OCI-LY1 (cell line): Measurements from ENCODE around the gene ITPKC.

Experiments used
- H2AFZ ChIP-seq: fragments of 200-600 bp; sonication (generic), shearing (Covaris generic); 2 replicates; pipeline ENCODE4 v1.6.0; 2014; ENCODE audit warnings: antibody characterized with exemption, mild to moderate bottlenecking, low read length
- H3F3A ChIP-seq: fragments of 200-600 bp; sonication (generic), shearing (Covaris generic); 2 replicates; pipeline ENCODE4 v1.6.0; 2014; ENCODE audit warnings: mild to moderate bottlenecking, antibody characterized with exemption, low read length, moderate library complexity; ENCODE audit not compliant: insufficient read depth
- H3K27ac ChIP-seq: fragments of 200-600 bp; sonication (generic); 2 replicates; pipeline ENCODE4 v1.5.1; 2014; ENCODE audit warnings: low read length, mixed run types, mild to moderate bottlenecking, low read depth; ENCODE audit not compliant: poor library complexity, severe bottlenecking
- H3K27me3 ChIP-seq: fragments of 200-600 bp; sonication (generic); 2 replicates; pipeline ENCODE4 v1.6.0; 2014; ENCODE audit warnings: antibody characterized with exemption, mild to moderate bottlenecking, low read length, moderate library complexity; ENCODE audit not compliant: insufficient read depth
- H3K36me3 ChIP-seq: fragments of 200-600 bp; sonication (generic); 2 replicates; pipeline ENCODE4 v1.6.1; 2014; ENCODE audit warnings: mild to moderate bottlenecking, antibody characterized with exemption, low read length, moderate library complexity, mixed read lengths; ENCODE audit not compliant: insufficient read depth
- H3K4me1 ChIP-seq: fragments of 200-600 bp; sonication (generic); 2 replicates; pipeline ENCODE4 v1.5.1; 2014; ENCODE audit warnings: mild to moderate bottlenecking, low read length, moderate library complexity; ENCODE audit not compliant: insufficient read depth, severe bottlenecking
- H3K4me2 ChIP-seq: fragments of 200-600 bp; sonication (generic), shearing (Covaris generic); 2 replicates; pipeline ENCODE4 v1.6.1; 2014; ENCODE audit warnings: low read length
- H3K4me3 ChIP-seq: fragments of 200-600 bp; sonication (generic); 2 replicates; pipeline ENCODE4 v1.5.1; 2014; ENCODE audit warnings: low read length, low read depth, mild to moderate bottlenecking, mixed read lengths; ENCODE audit not compliant: poor library complexity, severe bottlenecking
- H3K79me2 ChIP-seq: fragments of 200-600 bp; shearing (Covaris generic); 2 replicates; pipeline ENCODE4 v1.6.1; 2016; ENCODE audit warnings: mixed run types, low read length, mixed read lengths; ENCODE audit not compliant: insufficient read depth
- H3K9ac ChIP-seq: fragments of 200-600 bp; sonication (generic), shearing (Covaris generic); 2 replicates; pipeline ENCODE4 v1.6.1; 2014; ENCODE audit warnings: mild to moderate bottlenecking, low read length, mixed read lengths
- H3K9me2 ChIP-seq: fragments of 200-600 bp; sonication (generic), shearing (Covaris generic); 2 replicates; pipeline ENCODE4 v1.6.1; 2014; ENCODE audit warnings: low read depth, mild to moderate bottlenecking, low read length, mixed read lengths
- H3K9me3 ChIP-seq: fragments of 200-600 bp; shearing (Covaris generic); 2 replicates; pipeline ENCODE4 v1.6.1; 2014; ENCODE audit warnings: low read length, mixed read lengths
- H4K20me1 ChIP-seq: fragments of 200-600 bp; sonication (generic), shearing (Covaris generic); 2 replicates; pipeline ENCODE4 v1.6.0; 2016; ENCODE audit warnings: mild to moderate bottlenecking, low read length; ENCODE audit not compliant: insufficient read depth
- EZH2 ChIP-seq: fragments of 200-600 bp; sonication (generic), shearing (Covaris generic); IDR thresholded peaks from 2 replicates; pipeline ENCODE4 v1.8.0; 2017; ENCODE audit warnings: borderline replicate concordance, mixed run types, mild to moderate bottlenecking, antibody characterized with exemption, low read length, moderate library complexity, mixed read lengths
- TF ChIP-seq, protein P1 (sequence below): fragments of 200-600 bp; sonication (generic), shearing (Covaris generic); IDR thresholded peaks from 2 replicates; pipeline ENCODE4 v1.5.1; 2017; ENCODE audit warnings: mild to moderate bottlenecking, antibody characterized with exemption, low read length, moderate library complexity, mixed read lengths

Gene ITPKC

DNA sequence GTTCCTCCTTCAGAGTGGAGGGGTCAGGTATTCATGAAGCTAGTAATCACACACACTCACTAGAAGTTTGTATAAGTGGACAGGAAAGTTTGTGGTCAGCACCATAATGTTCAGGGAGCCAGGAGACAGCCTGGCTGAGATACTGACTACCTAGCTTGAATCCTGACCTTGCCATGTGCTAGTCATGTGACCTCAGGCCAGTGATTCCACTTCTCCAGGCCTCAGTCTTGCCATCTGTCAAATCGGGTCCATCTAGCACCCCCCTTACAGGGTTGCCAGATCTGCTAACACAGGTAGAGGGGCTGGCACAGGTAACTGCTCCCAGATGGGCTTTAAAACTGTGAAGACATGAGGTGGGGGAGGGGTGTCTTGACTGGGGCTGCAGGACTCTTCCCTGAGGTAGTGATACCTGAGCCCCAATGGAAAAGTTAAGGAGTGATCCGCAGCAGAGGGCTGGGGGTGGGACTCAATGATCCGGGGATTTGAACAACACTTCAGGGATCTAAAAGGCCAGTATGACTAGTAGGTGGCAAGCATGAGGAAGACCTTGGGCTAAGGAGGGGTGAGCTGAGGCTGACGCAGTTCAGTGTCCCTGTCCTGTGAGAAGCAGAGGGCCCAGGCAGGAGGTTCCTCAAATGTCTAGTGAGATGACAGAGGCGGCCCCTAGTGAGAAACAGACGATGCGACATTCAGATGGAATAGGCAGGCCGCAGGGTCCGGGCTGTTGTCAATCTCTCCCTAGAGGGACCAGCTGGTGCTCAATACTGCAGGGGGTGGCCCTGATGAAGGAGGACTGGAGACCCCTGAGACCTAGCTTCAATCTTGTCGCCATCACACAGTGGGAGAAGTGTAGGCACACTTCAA lies 24.8 kb downstream of the ITPKC start:
- Histone ChIP-seq H3K9me2 (no peaks in the 10 kb centered on the region), H3K4me2 (no peak overlapping the region), H3K9me3 (no peaks in the 10 kb centered on the region), H3K4me3 (no peak overlapping the region), H3K27ac (no peak overlapping the region), H2AFZ (no peak overlapping the region), H3K27me3 (no peaks in the 10 kb centered on the region), H3K4me1 (no peaks in the 10 kb centered on the region), H3F3A (no peaks in the 10 kb centered on the region), H4K20me1 (no peaks in the 10 kb centered on the region), H3K36me3 (no peaks in the 10 kb centered on the region), H3K9ac (no peak overlapping the region), H3K79me2 (no peaks in the 10 kb centered on the region)
- TF ChIP-seq EZH2, result no peak
- TF ChIP-seq, protein P1, sequence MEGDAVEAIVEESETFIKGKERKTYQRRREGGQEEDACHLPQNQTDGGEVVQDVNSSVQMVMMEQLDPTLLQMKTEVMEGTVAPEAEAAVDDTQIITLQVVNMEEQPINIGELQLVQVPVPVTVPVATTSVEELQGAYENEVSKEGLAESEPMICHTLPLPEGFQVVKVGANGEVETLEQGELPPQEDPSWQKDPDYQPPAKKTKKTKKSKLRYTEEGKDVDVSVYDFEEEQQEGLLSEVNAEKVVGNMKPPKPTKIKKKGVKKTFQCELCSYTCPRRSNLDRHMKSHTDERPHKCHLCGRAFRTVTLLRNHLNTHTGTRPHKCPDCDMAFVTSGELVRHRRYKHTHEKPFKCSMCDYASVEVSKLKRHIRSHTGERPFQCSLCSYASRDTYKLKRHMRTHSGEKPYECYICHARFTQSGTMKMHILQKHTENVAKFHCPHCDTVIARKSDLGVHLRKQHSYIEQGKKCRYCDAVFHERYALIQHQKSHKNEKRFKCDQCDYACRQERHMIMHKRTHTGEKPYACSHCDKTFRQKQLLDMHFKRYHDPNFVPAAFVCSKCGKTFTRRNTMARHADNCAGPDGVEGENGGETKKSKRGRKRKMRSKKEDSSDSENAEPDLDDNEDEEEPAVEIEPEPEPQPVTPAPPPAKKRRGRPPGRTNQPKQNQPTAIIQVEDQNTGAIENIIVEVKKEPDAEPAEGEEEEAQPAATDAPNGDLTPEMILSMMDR, result peak; percentile 24; the same call in 1 of the 2 replicates

DNA sequence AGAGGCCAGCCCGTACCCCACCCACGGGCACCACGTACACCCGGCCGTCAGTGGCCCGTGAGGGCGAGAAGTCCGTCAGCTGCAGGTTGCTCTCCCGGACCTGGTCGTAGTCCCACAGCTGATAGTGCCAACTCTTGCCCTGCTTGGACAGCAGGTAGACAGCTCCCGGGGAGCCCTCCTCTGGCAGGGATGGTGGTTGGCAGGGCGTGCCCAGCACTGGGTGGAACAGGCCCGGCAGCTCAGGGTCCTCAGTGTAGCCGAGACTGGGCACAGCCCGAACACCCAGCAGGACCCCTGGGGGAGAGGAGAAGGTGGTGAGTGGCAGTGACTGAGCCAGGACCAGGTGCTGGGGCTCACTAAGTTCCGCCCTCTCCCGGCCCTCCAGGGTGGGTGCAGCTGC lies 25.6 kb downstream of the ITPKC start:
- Histone ChIP-seq H3K27ac (no peak overlapping the region), H3K4me1 (no peaks in the 10 kb centered on the region), H4K20me1 (no peaks in the 10 kb centered on the region), H3K9me2 (no peaks in the 10 kb centered on the region), H3F3A (no peaks in the 10 kb centered on the region), H3K79me2 (no peaks in the 10 kb centered on the region), H3K4me2 (no peak overlapping the region), H3K36me3 (no peaks in the 10 kb centered on the region), H2AFZ (no peak overlapping the region), H3K4me3 (no peak overlapping the region), H3K9ac (no peak overlapping the region), H3K27me3 (no peaks in the 10 kb centered on the region), H3K9me3 (no peaks in the 10 kb centered on the region)
- TF ChIP-seq, protein P1, result 0 out of 2 replicates have a peak, but pooled peaks have one; percentile 3
- TF ChIP-seq EZH2, result no peak

DNA sequence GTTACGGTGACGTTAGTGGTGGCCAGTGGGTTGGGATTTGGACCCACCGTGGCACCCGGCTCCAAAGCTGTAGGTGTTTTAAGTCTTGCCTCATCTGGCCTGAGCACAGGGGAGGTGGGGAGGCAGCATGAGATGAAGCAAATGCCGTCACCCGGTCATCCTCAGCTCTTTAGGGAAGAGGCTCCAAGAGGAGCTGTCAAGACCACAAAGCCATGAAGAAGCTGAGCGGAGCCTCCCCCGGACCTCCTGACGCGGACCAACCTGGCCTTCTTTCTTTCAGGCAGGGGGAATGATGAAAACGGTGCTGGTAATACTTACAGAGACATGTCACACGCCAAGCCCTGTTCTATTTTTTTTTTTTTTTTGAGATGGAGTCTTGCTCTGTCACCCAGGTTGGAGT lies 26.0 kb downstream of the ITPKC start:
- no peak overlapping the region for H3K4me3 ChIP-seq
- no peaks in the 10 kb centered on the region for H3K9me3 ChIP-seq
- no peak overlapping the region for H3K27ac ChIP-seq
- no peak overlapping the region for H2AFZ ChIP-seq
- no peak overlapping the region for H3K9ac ChIP-seq
- no peaks in the 10 kb centered on the region for H3K27me3 ChIP-seq
- no peaks in the 10 kb centered on the region for H3F3A ChIP-seq
- H3K36me3 ChIP-seq, result no peaks in the 10 kb centered on the region
- no peaks in the 10 kb centered on the region for H3K79me2 ChIP-seq
- peaks cover 3% of the 10 kb centered on the region for H3K4me1 ChIP-seq
- no peak overlapping the region for H3K4me2 ChIP-seq
- H4K20me1 ChIP-seq, result no peaks in the 10 kb centered on the region
- no peaks in the 10 kb centered on the region for H3K9me2 ChIP-seq
- TF ChIP-seq, protein P1, result no peak
- no peak for TF ChIP-seq EZH2
